ENCODE measurements around the gene ZNF502. TPM values are rescaled to one million over a fixed set of nuclear protein-coding genes. Genes with fewer than 3 reads are reported as not detected.

ZNF502 gene
- total and polyA plus RNA-seq, 2 experiments from 2014 or later = 2.9 to 3.2 TPM

DNA sequence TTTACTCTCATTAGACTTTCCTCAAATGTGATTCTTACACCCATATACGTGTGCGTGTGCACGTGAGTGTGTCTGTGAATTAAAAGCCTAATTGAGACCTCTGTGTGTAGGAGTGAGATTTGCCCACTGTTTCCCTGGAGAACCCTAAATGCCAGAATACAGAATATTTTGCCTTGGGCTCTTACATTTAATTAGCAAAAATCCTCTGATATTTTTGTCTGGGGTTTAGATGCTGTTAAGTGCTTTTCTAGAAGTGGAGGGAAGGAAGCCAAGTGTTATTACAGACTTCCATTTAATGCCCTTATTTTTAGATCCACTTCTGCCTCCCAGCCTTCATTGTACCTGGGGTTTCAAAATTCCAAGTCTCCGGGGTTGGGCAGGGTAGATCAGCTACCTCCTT, 46.1 kb upstream of the ZNF502 start (continued):
- TF ChIP-seq, protein P1, sequence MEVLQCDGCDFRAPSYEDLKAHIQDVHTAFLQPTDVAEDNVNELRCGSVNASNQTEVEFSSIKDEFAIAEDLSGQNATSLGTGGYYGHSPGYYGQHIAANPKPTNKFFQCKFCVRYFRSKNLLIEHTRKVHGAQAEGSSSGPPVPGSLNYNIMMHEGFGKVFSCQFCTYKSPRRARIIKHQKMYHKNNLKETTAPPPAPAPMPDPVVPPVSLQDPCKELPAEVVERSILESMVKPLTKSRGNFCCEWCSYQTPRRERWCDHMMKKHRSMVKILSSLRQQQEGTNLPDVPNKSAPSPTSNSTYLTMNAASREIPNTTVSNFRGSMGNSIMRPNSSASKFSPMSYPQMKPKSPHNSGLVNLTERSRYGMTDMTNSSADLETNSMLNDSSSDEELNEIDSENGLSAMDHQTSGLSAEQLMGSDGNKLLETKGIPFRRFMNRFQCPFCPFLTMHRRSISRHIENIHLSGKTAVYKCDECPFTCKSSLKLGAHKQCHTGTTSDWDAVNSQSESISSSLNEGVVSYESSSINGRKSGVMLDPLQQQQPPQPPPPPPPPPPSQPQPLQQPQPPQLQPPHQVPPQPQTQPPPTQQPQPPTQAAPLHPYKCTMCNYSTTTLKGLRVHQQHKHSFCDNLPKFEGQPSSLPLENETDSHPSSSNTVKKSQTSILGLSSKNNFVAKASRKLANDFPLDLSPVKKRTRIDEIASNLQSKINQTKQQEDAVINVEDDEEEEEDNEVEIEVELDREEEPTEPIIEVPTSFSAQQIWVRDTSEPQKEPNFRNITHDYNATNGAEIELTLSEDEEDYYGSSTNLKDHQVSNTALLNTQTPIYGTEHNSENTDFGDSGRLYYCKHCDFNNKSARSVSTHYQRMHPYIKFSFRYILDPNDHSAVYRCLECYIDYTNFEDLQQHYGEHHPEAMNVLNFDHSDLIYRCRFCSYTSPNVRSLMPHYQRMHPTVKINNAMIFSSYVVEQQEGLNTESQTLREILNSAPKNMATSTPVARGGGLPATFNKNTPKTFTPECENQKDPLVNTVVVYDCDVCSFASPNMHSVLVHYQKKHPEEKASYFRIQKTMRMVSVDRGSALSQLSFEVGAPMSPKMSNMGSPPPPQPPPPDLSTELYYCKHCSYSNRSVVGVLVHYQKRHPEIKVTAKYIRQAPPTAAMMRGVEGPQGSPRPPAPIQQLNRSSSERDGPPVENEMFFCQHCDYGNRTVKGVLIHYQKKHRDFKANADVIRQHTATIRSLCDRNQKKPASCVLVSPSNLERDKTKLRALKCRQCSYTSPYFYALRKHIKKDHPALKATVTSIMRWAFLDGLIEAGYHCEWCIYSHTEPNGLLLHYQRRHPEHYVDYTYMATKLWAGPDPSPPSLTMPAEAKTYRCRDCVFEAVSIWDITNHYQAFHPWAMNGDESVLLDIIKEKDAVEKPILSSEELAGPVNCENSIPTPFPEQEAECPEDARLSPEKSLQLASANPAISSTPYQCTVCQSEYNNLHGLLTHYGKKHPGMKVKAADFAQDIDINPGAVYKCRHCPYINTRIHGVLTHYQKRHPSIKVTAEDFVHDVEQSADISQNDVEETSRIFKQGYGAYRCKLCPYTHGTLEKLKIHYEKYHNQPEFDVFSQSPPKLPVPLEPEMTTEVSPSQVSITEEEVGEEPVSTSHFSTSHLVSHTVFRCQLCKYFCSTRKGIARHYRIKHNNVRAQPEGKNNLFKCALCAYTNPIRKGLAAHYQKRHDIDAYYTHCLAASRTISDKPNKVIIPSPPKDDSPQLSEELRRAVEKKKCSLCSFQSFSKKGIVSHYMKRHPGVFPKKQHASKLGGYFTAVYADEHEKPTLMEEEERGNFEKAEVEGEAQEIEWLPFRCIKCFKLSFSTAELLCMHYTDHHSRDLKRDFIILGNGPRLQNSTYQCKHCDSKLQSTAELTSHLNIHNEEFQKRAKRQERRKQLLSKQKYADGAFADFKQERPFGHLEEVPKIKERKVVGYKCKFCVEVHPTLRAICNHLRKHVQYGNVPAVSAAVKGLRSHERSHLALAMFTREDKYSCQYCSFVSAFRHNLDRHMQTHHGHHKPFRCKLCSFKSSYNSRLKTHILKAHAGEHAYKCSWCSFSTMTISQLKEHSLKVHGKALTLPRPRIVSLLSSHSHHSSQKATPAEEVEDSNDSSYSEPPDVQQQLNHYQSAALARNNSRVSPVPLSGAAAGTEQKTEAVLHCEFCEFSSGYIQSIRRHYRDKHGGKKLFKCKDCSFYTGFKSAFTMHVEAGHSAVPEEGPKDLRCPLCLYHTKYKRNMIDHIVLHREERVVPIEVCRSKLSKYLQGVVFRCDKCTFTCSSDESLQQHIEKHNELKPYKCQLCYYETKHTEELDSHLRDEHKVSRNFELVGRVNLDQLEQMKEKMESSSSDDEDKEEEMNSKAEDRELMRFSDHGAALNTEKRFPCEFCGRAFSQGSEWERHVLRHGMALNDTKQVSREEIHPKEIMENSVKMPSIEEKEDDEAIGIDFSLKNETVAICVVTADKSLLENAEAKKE (CRISPR knock-in tag; IDR thresholded peaks at IDR 0.05) = no peak
- TF ChIP-seq ZNF114 (CRISPR knock-in tag; IDR thresholded peaks at IDR 0.05) (no peak), STAT1 (IDR thresholded peaks at IDR 0.05; ENCODE audit: unreplicated experiment) (no peak), EZH2 (IDR thresholded peaks at IDR 0.05; ENCODE audit: low read depth, unreplicated experiment) (no peak), NANOG (IDR thresholded peaks at IDR 0.05; ENCODE audit: borderline replicate concordance) (no peak), EZH2phosphoT487 (IDR thresholded peaks at IDR 0.05; ENCODE audit: unreplicated experiment) (no peak)
- TF ChIP-seq, protein P2, sequence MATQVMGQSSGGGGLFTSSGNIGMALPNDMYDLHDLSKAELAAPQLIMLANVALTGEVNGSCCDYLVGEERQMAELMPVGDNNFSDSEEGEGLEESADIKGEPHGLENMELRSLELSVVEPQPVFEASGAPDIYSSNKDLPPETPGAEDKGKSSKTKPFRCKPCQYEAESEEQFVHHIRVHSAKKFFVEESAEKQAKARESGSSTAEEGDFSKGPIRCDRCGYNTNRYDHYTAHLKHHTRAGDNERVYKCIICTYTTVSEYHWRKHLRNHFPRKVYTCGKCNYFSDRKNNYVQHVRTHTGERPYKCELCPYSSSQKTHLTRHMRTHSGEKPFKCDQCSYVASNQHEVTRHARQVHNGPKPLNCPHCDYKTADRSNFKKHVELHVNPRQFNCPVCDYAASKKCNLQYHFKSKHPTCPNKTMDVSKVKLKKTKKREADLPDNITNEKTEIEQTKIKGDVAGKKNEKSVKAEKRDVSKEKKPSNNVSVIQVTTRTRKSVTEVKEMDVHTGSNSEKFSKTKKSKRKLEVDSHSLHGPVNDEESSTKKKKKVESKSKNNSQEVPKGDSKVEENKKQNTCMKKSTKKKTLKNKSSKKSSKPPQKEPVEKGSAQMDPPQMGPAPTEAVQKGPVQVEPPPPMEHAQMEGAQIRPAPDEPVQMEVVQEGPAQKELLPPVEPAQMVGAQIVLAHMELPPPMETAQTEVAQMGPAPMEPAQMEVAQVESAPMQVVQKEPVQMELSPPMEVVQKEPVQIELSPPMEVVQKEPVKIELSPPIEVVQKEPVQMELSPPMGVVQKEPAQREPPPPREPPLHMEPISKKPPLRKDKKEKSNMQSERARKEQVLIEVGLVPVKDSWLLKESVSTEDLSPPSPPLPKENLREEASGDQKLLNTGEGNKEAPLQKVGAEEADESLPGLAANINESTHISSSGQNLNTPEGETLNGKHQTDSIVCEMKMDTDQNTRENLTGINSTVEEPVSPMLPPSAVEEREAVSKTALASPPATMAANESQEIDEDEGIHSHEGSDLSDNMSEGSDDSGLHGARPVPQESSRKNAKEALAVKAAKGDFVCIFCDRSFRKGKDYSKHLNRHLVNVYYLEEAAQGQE (IDR thresholded peaks at IDR 0.05; ENCODE audit: unreplicated experiment) = no peak
- TF ChIP-seq, protein P3, sequence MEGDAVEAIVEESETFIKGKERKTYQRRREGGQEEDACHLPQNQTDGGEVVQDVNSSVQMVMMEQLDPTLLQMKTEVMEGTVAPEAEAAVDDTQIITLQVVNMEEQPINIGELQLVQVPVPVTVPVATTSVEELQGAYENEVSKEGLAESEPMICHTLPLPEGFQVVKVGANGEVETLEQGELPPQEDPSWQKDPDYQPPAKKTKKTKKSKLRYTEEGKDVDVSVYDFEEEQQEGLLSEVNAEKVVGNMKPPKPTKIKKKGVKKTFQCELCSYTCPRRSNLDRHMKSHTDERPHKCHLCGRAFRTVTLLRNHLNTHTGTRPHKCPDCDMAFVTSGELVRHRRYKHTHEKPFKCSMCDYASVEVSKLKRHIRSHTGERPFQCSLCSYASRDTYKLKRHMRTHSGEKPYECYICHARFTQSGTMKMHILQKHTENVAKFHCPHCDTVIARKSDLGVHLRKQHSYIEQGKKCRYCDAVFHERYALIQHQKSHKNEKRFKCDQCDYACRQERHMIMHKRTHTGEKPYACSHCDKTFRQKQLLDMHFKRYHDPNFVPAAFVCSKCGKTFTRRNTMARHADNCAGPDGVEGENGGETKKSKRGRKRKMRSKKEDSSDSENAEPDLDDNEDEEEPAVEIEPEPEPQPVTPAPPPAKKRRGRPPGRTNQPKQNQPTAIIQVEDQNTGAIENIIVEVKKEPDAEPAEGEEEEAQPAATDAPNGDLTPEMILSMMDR (conservative IDR thresholded peaks at IDR 0.05; ENCODE audit: low read depth in 2 of 2) = no peak
